OCI-LY7 (cell line): ENCODE results near the gene GRB10. TPM values are rescaled to one million over a fixed set of nuclear protein-coding genes. Genes with fewer than 3 reads are reported as not detected.

Experiments
- BruUV-seq: library from RNA; stranded (reverse); fragments of 400-500 nt; replicated peaks from 2 replicates; lab custom pipeline; 2021; lab: Mats Ljungman, UMichigan
- CTCF ChIA-PET: fragments of 300-600 bp; sonication (Branson Sonifier 250); formaldehyde crosslinking; loops from one replicate; lab custom pipeline; 2022; ENCODE audit warnings: antibody characterized with exemption; ENCODE audit not compliant: unreplicated experiment; lab: Charles Lee
- POLR2A ChIA-PET: fragments of 300-600 bp; sonication (Branson Sonifier 250); formaldehyde crosslinking; loops from one replicate; lab custom pipeline; 2022; ENCODE audit warnings: antibody characterized with exemption; lab: Charles Lee
- DNase-seq: peaks from one replicate; pipeline ENCODE4 v3.0.0-alpha.2; 2015; ENCODE audit warnings: low spot score
- H2AFZ ChIP-seq: fragments of 200-600 bp; sonication (generic), shearing (Covaris generic); 2 replicates; pipeline ENCODE4 v1.6.1; 2014; ENCODE audit warnings: mild to moderate bottlenecking, antibody characterized with exemption, low read length, moderate library complexity
- H3K27ac ChIP-seq: fragments of 200-600 bp; sonication (generic); 2 replicates; pipeline ENCODE4 v1.5.1; 2014; ENCODE audit warnings: mixed run types, low read depth, mild to moderate bottlenecking, moderate library complexity, low read length, inconsistent platforms; ENCODE audit not compliant: poor library complexity, severe bottlenecking
- H3K36me3 ChIP-seq: fragments of 200-600 bp; sonication (generic); 2 replicates; pipeline ENCODE4 v1.6.1; 2014; ENCODE audit warnings: mild to moderate bottlenecking, antibody characterized with exemption, low read length, moderate library complexity, mixed read lengths; ENCODE audit not compliant: insufficient read depth
- H3K4me1 ChIP-seq: fragments of 200-600 bp; sonication (generic); 2 replicates; pipeline ENCODE4 v1.5.1; 2014; ENCODE audit warnings: mild to moderate bottlenecking, low read length; ENCODE audit not compliant: insufficient read depth, poor library complexity, severe bottlenecking
- H3K4me2 ChIP-seq: fragments of 200-600 bp; sonication (generic); 2 replicates; pipeline ENCODE4 v1.6.1; 2014; ENCODE audit warnings: mild to moderate bottlenecking, low read length
- H3K4me3 ChIP-seq: fragments of 200-600 bp; sonication (generic); 2 replicates; pipeline ENCODE4 v1.5.1; 2014; ENCODE audit warnings: mild to moderate bottlenecking, low read depth, low read length; ENCODE audit not compliant: poor library complexity, severe bottlenecking
- H3K79me2 ChIP-seq: fragments of 200-600 bp; sonication (generic); 2 replicates; pipeline ENCODE4 v1.6.1; 2016; ENCODE audit warnings: low read depth, mild to moderate bottlenecking, low read length, moderate library complexity, mixed read lengths; ENCODE audit not compliant: insufficient read depth
- H3K9me2 ChIP-seq: fragments of 200-600 bp; sonication (generic); 2 replicates; pipeline ENCODE4 v1.6.1; 2016; ENCODE audit warnings: mild to moderate bottlenecking, low read length, mixed read lengths; ENCODE audit not compliant: insufficient read depth
- H3K9me3 ChIP-seq: fragments of 200-600 bp; sonication (generic); 2 replicates; pipeline ENCODE4 v1.6.1; 2014; ENCODE audit warnings: mild to moderate bottlenecking, mixed run types, low read length, mixed read lengths
- H4K20me1 ChIP-seq: fragments of 200-600 bp; sonication (generic); 2 replicates; pipeline ENCODE4 v1.6.1; 2014; ENCODE audit warnings: mild to moderate bottlenecking, antibody characterized with exemption, low read length, moderate library complexity, mixed read lengths; ENCODE audit not compliant: insufficient read depth
- EZH2phosphoT487 ChIP-seq: fragments of 200-600 bp; sonication (generic); IDR thresholded peaks from 2 replicates; pipeline ENCODE4 v1.6.1; 2018; ENCODE audit warnings: low read depth, borderline replicate concordance, mild to moderate bottlenecking, mixed run types, antibody characterized with exemption, low read length, moderate library complexity, mixed read lengths
- intact Hi-C: fragments of 100-400 bp; cut with micrococcal nuclease; formaldehyde crosslinking; loops from one replicate; pipeline ENCODE4 v1.10.0; 2022; ENCODE audit not compliant: unreplicated experiment
- total RNA-seq, 2 experiments: library from RNA; depleted of rRNA in 1 of 2; stranded (reverse); fragments of >200 nt in 1 of 2; shearing (Covaris generic) in 1 of 2; gene quantifications; 2 replicates each; pipeline ENCODE4 v1.2.3, GENCODE V29; 2014 to 2022
- TF ChIP-seq, protein P1 (sequence below): fragments of 200-600 bp; sonication (generic); conservative IDR thresholded peaks from 2 replicates; pipeline ENCODE4 v1.5.1; 2014; ENCODE audit warnings: mild to moderate bottlenecking, antibody characterized with exemption, low read length, moderate library complexity, mixed read lengths

Gene GRB10
- total RNA-seq, 2 experiments from 2014 or later = not detected

DNA sequence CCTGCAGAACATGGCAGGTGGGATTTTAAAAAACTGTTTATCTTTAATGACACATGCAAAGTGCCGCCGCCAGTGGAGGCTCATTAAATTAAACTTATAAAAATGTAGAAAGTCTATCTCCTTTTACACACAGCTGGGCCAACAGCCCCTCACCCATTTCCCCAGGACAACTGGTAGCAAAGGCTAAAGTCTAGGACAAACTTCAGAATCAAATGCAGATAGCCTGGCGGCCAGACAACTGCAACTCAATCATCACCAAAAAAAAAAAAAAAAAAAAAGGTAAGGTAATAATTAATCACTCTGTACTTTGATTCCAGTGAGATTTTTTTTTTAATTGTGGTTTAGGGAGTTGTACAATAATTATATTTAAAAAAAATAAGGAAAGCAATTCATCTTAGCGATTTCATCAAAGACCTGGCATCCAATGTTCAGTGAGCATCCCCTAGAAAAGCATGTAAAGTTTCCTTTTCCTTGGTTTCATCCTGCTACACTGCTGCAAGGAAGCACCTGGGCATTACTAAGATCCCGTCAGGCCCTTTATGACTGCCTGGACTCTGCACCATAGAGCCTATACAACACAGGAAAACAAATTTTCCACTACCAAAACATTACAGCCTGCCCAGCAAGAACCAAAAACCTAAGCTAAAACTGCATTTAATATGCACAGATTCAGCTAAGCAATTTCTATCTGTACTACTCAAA is 98.5 kb downstream of the GRB10 start:
- no peaks in the 10 kb centered on the region for H3K36me3 ChIP-seq
- no TSS peak for BruUV-seq
- intact Hi-C loops = no loop called here
- no peaks in the 10 kb centered on the region for H3K4me1 ChIP-seq
- no peaks in the 10 kb centered on the region for H4K20me1 ChIP-seq
- no peak overlapping the region for H3K4me3 ChIP-seq
- no peak overlapping the region for H2AFZ ChIP-seq
- DNase-seq = no peak
- ChIA-PET CTCF (interaction anchor here (0.6 kb wide), 1 partner anchor 25 kb away, joined by 3 read pairs; no protein-coding TSS in a partner anchor), POLR2A (no interaction called here)
- no peak for TF ChIP-seq EZH2phosphoT487
- TF ChIP-seq, protein P1, sequence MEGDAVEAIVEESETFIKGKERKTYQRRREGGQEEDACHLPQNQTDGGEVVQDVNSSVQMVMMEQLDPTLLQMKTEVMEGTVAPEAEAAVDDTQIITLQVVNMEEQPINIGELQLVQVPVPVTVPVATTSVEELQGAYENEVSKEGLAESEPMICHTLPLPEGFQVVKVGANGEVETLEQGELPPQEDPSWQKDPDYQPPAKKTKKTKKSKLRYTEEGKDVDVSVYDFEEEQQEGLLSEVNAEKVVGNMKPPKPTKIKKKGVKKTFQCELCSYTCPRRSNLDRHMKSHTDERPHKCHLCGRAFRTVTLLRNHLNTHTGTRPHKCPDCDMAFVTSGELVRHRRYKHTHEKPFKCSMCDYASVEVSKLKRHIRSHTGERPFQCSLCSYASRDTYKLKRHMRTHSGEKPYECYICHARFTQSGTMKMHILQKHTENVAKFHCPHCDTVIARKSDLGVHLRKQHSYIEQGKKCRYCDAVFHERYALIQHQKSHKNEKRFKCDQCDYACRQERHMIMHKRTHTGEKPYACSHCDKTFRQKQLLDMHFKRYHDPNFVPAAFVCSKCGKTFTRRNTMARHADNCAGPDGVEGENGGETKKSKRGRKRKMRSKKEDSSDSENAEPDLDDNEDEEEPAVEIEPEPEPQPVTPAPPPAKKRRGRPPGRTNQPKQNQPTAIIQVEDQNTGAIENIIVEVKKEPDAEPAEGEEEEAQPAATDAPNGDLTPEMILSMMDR = no peak
- no peak overlapping the region for H3K4me2 ChIP-seq
- H3K9me2 ChIP-seq = no peaks in the 10 kb centered on the region
- H3K27ac ChIP-seq = no peak overlapping the region
- H3K9me3 ChIP-seq = no peaks in the 10 kb centered on the region
- no peaks in the 10 kb centered on the region for H3K79me2 ChIP-seq

DNA sequence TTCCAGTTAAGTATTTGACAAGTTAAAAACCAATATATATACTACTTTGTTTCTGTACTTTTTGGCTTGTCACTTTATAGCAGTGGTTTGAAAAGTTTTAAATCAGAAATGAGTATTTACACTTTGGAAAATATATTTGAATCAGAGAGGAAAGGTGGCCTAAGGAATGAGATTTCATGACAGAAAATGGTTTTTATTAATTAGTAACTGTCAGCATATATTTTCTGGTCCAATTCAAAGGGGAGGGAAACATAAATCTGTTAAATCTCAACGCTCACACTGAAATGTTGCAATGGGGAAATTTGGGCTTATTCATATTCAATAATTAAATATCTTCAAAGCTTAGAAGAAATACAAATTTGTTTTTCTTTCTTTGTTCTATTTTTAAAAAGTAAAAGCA is 100.1 kb downstream of the GRB10 start:
- no peaks in the 10 kb centered on the region for H3K4me1 ChIP-seq
- H3K27ac ChIP-seq = no peak overlapping the region
- CTCF ChIA-PET = no interaction called here
- intact Hi-C loops = no loop called here
- no peak for DNase-seq
- no peak overlapping the region for H3K4me2 ChIP-seq
- H3K9me3 ChIP-seq = no peaks in the 10 kb centered on the region
- POLR2A ChIA-PET = no interaction called here
- TF ChIP-seq EZH2phosphoT487 = no peak
- TF ChIP-seq, protein P1 = no peak
- H3K4me3 ChIP-seq = no peak overlapping the region
- no peaks in the 10 kb centered on the region for H3K36me3 ChIP-seq
- no peaks in the 10 kb centered on the region for H4K20me1 ChIP-seq
- no peak overlapping the region for H2AFZ ChIP-seq
- no TSS peak for BruUV-seq
- no peaks in the 10 kb centered on the region for H3K9me2 ChIP-seq
- no peaks in the 10 kb centered on the region for H3K79me2 ChIP-seq

DNA sequence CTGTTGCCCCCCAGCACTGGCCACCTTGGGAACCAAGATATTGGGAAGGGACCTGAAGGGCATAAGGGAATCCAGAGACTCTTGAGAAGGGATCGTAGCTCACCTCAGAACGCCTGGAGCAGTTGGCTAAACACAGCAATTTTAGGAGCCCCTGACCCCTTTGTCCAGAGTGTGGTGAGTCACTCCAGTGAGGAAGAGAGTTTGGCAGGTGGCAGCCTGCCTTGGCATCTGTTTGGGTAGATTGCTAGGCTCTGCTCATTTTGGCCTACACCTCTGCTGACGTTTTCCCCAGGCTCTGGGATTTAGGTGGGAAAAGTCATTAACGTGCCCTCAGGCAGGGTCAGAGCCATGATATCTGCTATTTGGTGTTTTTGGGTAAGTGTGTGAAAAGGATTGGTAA is 100.6 kb downstream of the GRB10 start:
- Histone ChIP-seq H3K4me3 (no peak overlapping the region), H2AFZ (no peak overlapping the region), H3K79me2 (no peaks in the 10 kb centered on the region), H4K20me1 (no peaks in the 10 kb centered on the region), H3K9me2 (no peaks in the 10 kb centered on the region), H3K36me3 (no peaks in the 10 kb centered on the region), H3K4me2 (no peak overlapping the region), H3K9me3 (no peaks in the 10 kb centered on the region), H3K27ac (no peak overlapping the region), H3K4me1 (no peaks in the 10 kb centered on the region)
- POLR2A ChIA-PET = no interaction called here
- BruUV-seq = no TSS peak
- no peak for DNase-seq
- intact Hi-C loops = no loop called here
- TF ChIP-seq, protein P1 = no peak
- TF ChIP-seq EZH2phosphoT487 = no peak
- CTCF ChIA-PET = no interaction called here
